HG03460 (cell line): ENCODE measurements around the gene PSMA5.

Source experiments
- ATAC-seq: cut with Tn5 transposase; IDR thresholded peaks from one replicate; pipeline ENCODE4 v1.9.1; 2021; ENCODE audit not compliant: unreplicated experiment

The PSMA5 gene

GRCh38 chr1:109370712-109371340, 55.4 kb downstream of the PSMA5 start:
- ATAC-seq, result no peak

- no peak for ATAC-seq
These were observed 57.0 kb downstream of the PSMA5 start for GRCh38 chr1:109369167-109369746.

- no peak for ATAC-seq
These were observed 57.8 kb downstream of the PSMA5 start for GRCh38 chr1:109368464-109368863.

- no peak for ATAC-seq
These were observed 58.6 kb downstream of the PSMA5 start for GRCh38 chr1:109367626-109368025.

- ATAC-seq, result no peak
These were observed 60.5 kb downstream of the PSMA5 start for GRCh38 chr1:109365642-109366204.

GRCh38 chr1:109361649-109362048, 64.6 kb downstream of the PSMA5 start:
- no peak for ATAC-seq

- no peak for ATAC-seq
These were observed 65.2 kb downstream of the PSMA5 start for GRCh38 chr1:109361069-109361468.

GRCh38 chr1:109357616-109358015, 68.6 kb downstream of the PSMA5 start:
- ATAC-seq, result no peak

GRCh38 chr1:109356915-109357314, 69.3 kb downstream of the PSMA5 start:
- no peak for ATAC-seq

GRCh38 chr1:109356505-109356904, 69.7 kb downstream of the PSMA5 start:
- no peak for ATAC-seq

- ATAC-seq, result no peak
These were observed 71.3 kb downstream of the PSMA5 start for GRCh38 chr1:109354929-109355328.

- ATAC-seq, result no peak
These were observed 74.8 kb downstream of the PSMA5 start for GRCh38 chr1:109351457-109351856.

- ATAC-seq, result no peak
These were observed 75.6 kb downstream of the PSMA5 start for GRCh38 chr1:109350655-109351054.

GRCh38 chr1:109350182-109350581, 76.1 kb downstream of the PSMA5 start:
- no peak for ATAC-seq
